ENCODE results near the gene WDR47. TPM values are rescaled to one million over a fixed set of nuclear protein-coding genes. Genes with fewer than 3 reads are reported as not detected.
"Not testable (repeated sequence)": the region's sequence is repeated elsewhere in the genome, so short reads cannot be mapped to it uniquely, and the experiment has no call there.

WDR47 gene
- total and polyA plus RNA-seq, 10 of the 15 experiments (the other 5 are each of a cell fraction or from before 2014, with no cell fraction given) = 2.4 to 9.7 (median 5.9) TPM

DNA sequence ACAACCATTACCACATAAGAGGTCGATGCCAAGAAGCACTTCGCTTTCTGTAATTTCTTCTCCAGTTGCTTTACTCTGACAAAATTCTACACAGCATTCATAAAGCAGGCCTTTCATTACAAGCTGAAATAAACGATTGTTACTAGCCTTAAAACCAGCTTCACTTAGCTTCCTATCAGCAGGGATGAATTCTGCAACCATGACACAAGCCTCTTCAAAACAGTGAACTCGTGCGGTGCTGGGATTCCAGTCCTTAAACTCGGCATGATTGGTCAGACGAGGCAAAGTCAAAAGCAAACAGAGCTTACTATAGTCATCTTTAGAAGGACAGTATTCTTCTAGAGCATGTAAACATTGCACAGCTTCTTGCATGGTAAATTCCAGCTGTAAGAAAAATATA is 30.6 kb downstream of the WDR47 start:
- no peak overlapping the region for H3K4me2 ChIP-seq (ENCODE audit: control insufficient read depth, insufficient read depth)
- peaks cover 0 to 5% of the 10 kb centered on the region in 2 experiments; a peak in 2 of 4 replicates for H3K36me3 ChIP-seq (ENCODE audit: control insufficient read depth in 2 of 2, insufficient read depth in 2 of 2, low read length in 1 of 2)
- CTCF ChIA-PET = interaction anchor here (1.6 kb wide), 1 partner anchor 183 kb away, joined by 4 read pairs; no protein-coding TSS in a partner anchor
- SMC1A ChIA-PET (ENCODE audit: uncharacterized antibody, unreplicated experiment) = no interaction called here
- no peaks in the 10 kb centered on the region for H3K9me3 ChIP-seq (replicated peaks; ENCODE audit: control insufficient read depth, insufficient read depth, low read length)
- FAIRE-seq (no peak), ATAC-seq (no peak), DNase-seq (ENCODE audit: low read depth, low spot score) (no peak)
- RAD21 ChIA-PET (ENCODE audit: unreplicated experiment) = no interaction called here
- POLR2A ChIA-PET = no interaction called here
- no peak overlapping the region for H3K27ac ChIP-seq (ENCODE audit: control insufficient read depth, insufficient read depth)
- intact Hi-C loops (cut with micrococcal nuclease; ENCODE audit: unreplicated experiment) = no loop called here
- H3K4me1 ChIP-seq (ENCODE audit: control insufficient read depth, insufficient read depth, low read length) = no peaks in the 10 kb centered on the region
- WGBS (ENCODE audit: insufficient coverage, insufficient replicate concordance, low lambda C conversion rate, missing lambda C conversion rate) = 88% methylated on average over 7 of the region's 7 CpGs
- H3K4me3 ChIP-seq = no peak overlapping the region
- no peaks in the 10 kb centered on the region for H3K79me2 ChIP-seq (ENCODE audit: control insufficient read depth, insufficient read depth, low read length)
- H3K9ac ChIP-seq (ENCODE audit: control insufficient read depth, insufficient read depth, low read length) = no peak overlapping the region
- H3K27me3 ChIP-seq (replicated peaks in 1 of 2; ENCODE audit: control insufficient read depth in 2 of 2, insufficient read depth in 2 of 2, low read length in 1 of 2) = no peaks in the 10 kb centered on the region
- no TSS peak for BruUV-seq (replicated peaks)
- in situ Hi-C loops (cut with MboI) = no loop called here
- no peak overlapping the region for H2AFZ ChIP-seq (ENCODE audit: control insufficient read depth, low read depth, low read length)
- no peaks in the 10 kb centered on the region for H4K20me1 ChIP-seq (ENCODE audit: control insufficient read depth, insufficient read depth)
- TF ChIP-seq PML (IDR thresholded peaks at IDR 0.05; ENCODE audit: low read length) (no peak), SUZ12 (IDR thresholded peaks at IDR 0.05; ENCODE audit: unreplicated experiment) (no peak), CHD2 (IDR thresholded peaks at IDR 0.05; ENCODE audit: borderline replicate concordance, low read depth, low read length) (no peak), SPI1 (IDR thresholded peaks at IDR 0.05; ENCODE audit: borderline replicate concordance, insufficient read depth, low read depth, low read length) (no peak), HCFC1 (IDR thresholded peaks at IDR 0.05; ENCODE audit: low read length) (no peak), TAF1 (IDR thresholded peaks at IDR 0.05; ENCODE audit: borderline replicate concordance, low read depth, low read length) (no peak), EGR1 (IDR thresholded peaks at IDR 0.05; ENCODE audit: borderline replicate concordance in 1 of 2, low read depth in 2 of 2, low read length in 2 of 2) (no peak), POLR2AphosphoS5 (IDR thresholded peaks at IDR 0.05; ENCODE audit: low read length) (no peak), BHLHE40 (IDR thresholded peaks at IDR 0.05; ENCODE audit: borderline replicate concordance in 1 of 2, low read depth in 2 of 2, low read length in 1 of 2) (no peak), SMC3 (IDR thresholded peaks at IDR 0.05; ENCODE audit: borderline replicate concordance, low read length) (no peak), IRF5 (IDR thresholded peaks at IDR 0.05; ENCODE audit: borderline replicate concordance) (no peak), REST (IDR thresholded peaks at IDR 0.05; ENCODE audit: low read depth, low read length) (no peak)

DNA sequence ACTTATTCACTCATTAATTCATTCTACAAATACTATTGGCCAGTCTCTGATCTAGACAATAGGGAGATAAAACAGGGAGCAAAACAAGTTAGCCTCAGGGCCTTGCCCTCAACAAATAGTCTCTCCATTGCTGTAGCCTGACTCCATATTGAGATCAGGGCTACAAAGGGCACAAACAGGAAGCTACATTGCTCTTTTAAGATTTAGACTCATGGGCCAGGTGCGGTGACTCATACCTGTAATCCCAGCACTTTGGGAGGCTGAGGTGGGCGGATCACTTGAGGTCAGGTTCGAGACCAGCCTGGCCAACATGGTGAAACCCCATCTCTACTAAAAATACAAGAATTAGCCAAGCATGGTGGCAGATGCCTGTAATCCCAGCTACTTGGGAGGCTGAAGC is 45.3 kb downstream of the WDR47 start:
- ChIA-PET CTCF (interaction anchor here (0.9 kb wide), 1 partner anchor 31 kb away, joined by 3 read pairs; no protein-coding TSS in a partner anchor), POLR2A (interaction anchor here (0.7 kb wide), 1 partner anchor 1249 kb away, joined by 3 read pairs; no protein-coding TSS in a partner anchor), RAD21 (ENCODE audit: unreplicated experiment) (interaction anchor here (1.1 kb wide), 1 partner anchor 8 kb away, joined by 4 read pairs; no protein-coding TSS in a partner anchor)
- H3K4me1 ChIP-seq (ENCODE audit: control insufficient read depth, insufficient read depth, low read length); ATAC-seq; H3K27ac ChIP-seq (ENCODE audit: control insufficient read depth, insufficient read depth); FAIRE-seq; DNase-seq (ENCODE audit: low read depth, low spot score); H3K9me3 ChIP-seq (replicated peaks; ENCODE audit: control insufficient read depth, insufficient read depth, low read length); H3K4me2 ChIP-seq (ENCODE audit: control insufficient read depth, insufficient read depth); BruUV-seq (replicated peaks); H4K20me1 ChIP-seq (ENCODE audit: control insufficient read depth, insufficient read depth); H3K4me3 ChIP-seq; H2AFZ ChIP-seq (ENCODE audit: control insufficient read depth, low read depth, low read length); in situ Hi-C loops (cut with MboI); H3K27me3 ChIP-seq (replicated peaks in 1 of 2; ENCODE audit: control insufficient read depth in 2 of 2, insufficient read depth in 2 of 2, low read length in 1 of 2); SMC1A ChIA-PET (ENCODE audit: uncharacterized antibody, unreplicated experiment); intact Hi-C loops (cut with micrococcal nuclease; ENCODE audit: unreplicated experiment); H3K79me2 ChIP-seq (ENCODE audit: control insufficient read depth, insufficient read depth, low read length); H3K9ac ChIP-seq (ENCODE audit: control insufficient read depth, insufficient read depth, low read length): not testable (repeated sequence)
- peaks cover 2 to 12% of the 10 kb centered on the region in 2 experiments; a peak in 3 of 4 replicates for H3K36me3 ChIP-seq (ENCODE audit: control insufficient read depth in 2 of 2, insufficient read depth in 2 of 2, low read length in 1 of 2)
- WGBS (ENCODE audit: insufficient coverage, insufficient replicate concordance, low lambda C conversion rate, missing lambda C conversion rate) = 52% methylated on average over 3 of the region's 3 CpGs
